HPDE6-E6E7 (cell line): Measurements from ENCODE around the gene DACH1.

Source experiments
- DNase-seq: peaks from one replicate; pipeline ENCODE4 v3.0.0; 2011; ENCODE audit warnings: missing footprints; ENCODE audit errors: extremely low spot score

The DACH1 gene

GRCh38 chr13:71624653-71625600 is 242.1 kb downstream of the DACH1 start:
- no peak for DNase-seq

- no peak for DNase-seq
Measured at GRCh38 chr13:71621174-71622124, 245.6 kb downstream of the DACH1 start.

- no peak for DNase-seq
Measured at GRCh38 chr13:71619096-71619495, 247.9 kb downstream of the DACH1 start.

- no peak for DNase-seq
Measured at GRCh38 chr13:71618159-71618558, 248.8 kb downstream of the DACH1 start.

- DNase-seq: no peak
Measured at GRCh38 chr13:71617265-71617664, 249.7 kb downstream of the DACH1 start.

- no peak for DNase-seq
Measured at GRCh38 chr13:71613066-71613745, 253.8 kb downstream of the DACH1 start.

GRCh38 chr13:71611292-71611691 is 255.7 kb downstream of the DACH1 start:
- no peak for DNase-seq

- no peak for DNase-seq
Measured at GRCh38 chr13:71610876-71611275, 256.1 kb downstream of the DACH1 start.

GRCh38 chr13:71609271-71609670 is 257.7 kb downstream of the DACH1 start:
- no peak for DNase-seq

GRCh38 chr13:71607575-71607974 is 259.4 kb downstream of the DACH1 start:
- no peak for DNase-seq

- DNase-seq: no peak
Measured at GRCh38 chr13:71606818-71607217, 260.2 kb downstream of the DACH1 start.

GRCh38 chr13:71605744-71606143 is 261.3 kb downstream of the DACH1 start:
- DNase-seq: no peak

- no peak for DNase-seq
Measured at GRCh38 chr13:71603255-71603654, 263.7 kb downstream of the DACH1 start.

GRCh38 chr13:71602344-71602743 is 264.7 kb downstream of the DACH1 start:
- no peak for DNase-seq

- no peak for DNase-seq
Measured at GRCh38 chr13:71597150-71597549, 269.9 kb downstream of the DACH1 start.

- DNase-seq: no peak
Measured at GRCh38 chr13:71596116-71596515, 270.9 kb downstream of the DACH1 start.

GRCh38 chr13:71593566-71593965 is 273.4 kb downstream of the DACH1 start:
- DNase-seq: no peak

GRCh38 chr13:71591374-71591773 is 275.6 kb downstream of the DACH1 start:
- DNase-seq: no peak

- DNase-seq: no peak
Measured at GRCh38 chr13:71590654-71591148, 276.3 kb downstream of the DACH1 start.

- no peak for DNase-seq
Measured at GRCh38 chr13:71589032-71589431, 278.0 kb downstream of the DACH1 start.

GRCh38 chr13:71587817-71588216 is 279.2 kb downstream of the DACH1 start:
- DNase-seq: no peak

- no peak for DNase-seq
Measured at GRCh38 chr13:71587193-71587592, 279.8 kb downstream of the DACH1 start.
